Measurements from ENCODE around the gene DPEP1.
"Not testable (repeated sequence)": the region's sequence is repeated elsewhere in the genome, so short reads cannot be mapped to it uniquely, and the experiment has no call there.

Gene DPEP1

GRCh38 chr16:89613231-89613953 is at the start of gene DPEP1:
TSS of gene DPEP1 (plus strand) at chr16:89613642. CDS start at chr16:89630411, 16,769 bp downstream.
- H3K4me1 Mint-ChIP-seq = peaks cover 15% of the 10 kb centered on the region
- H3K9me3 Mint-ChIP-seq = peaks cover 8% of the 10 kb centered on the region in 2 donors
- no peaks in the 10 kb centered on the region for H3K27me3 Mint-ChIP-seq
- no peak within 1 kb of the TSS for H3K4me3 Mint-ChIP-seq
- H3K27ac Mint-ChIP-seq = no peak within 1 kb of the TSS
- DNase-seq (no peak), ATAC-seq (peak; percentile 57)

- no peak for ATAC-seq
- peak overlapping the region; percentile 51 to 74 for H3K4me3 Mint-ChIP-seq
- no peaks in the 10 kb centered on the region for H3K27me3 Mint-ChIP-seq
- H3K4me1 Mint-ChIP-seq = peaks cover 55% of the 10 kb centered on the region
- no peaks in the 10 kb centered on the region for H3K9me3 Mint-ChIP-seq
- DNase-seq = no peak
- H3K27ac Mint-ChIP-seq = peak overlapping the region in 1 of 2 donors; percentile 71
These were observed 48.8 kb upstream of the DPEP1 start for GRCh38 chr16:89564476-89565255.

GRCh38 chr16:89565256-89565505 is 48.3 kb upstream of the DPEP1 start:
- H3K27ac Mint-ChIP-seq = peak overlapping the region in 1 of 2 donors; percentile 71
- ATAC-seq = no peak
- H3K9me3 Mint-ChIP-seq = no peaks in the 10 kb centered on the region

GRCh38 chr16:89565506-89566372 is 47.7 kb upstream of the DPEP1 start:
- Mint-ChIP-seq H3K27me3 (peaks cover 7% of the 10 kb centered on the region), H3K4me3 (peak overlapping the region; percentile 51 to 74), H3K27ac (peak overlapping the region in 1 of 2 donors; percentile 88), H3K4me1 (peaks cover 52% of the 10 kb centered on the region), H3K9me3 (no peaks in the 10 kb centered on the region)
- ATAC-seq (peak; percentile 65), DNase-seq (peak; percentile 47 to 58)

More at GRCh38 chr16:89565256-89565505, 48.3 kb upstream of the DPEP1 start:
- peak overlapping the region; percentile 51 to 74 for H3K4me3 Mint-ChIP-seq
- H3K4me1 Mint-ChIP-seq = peaks cover 52% of the 10 kb centered on the region
- no peak for DNase-seq
- H3K27me3 Mint-ChIP-seq = peaks cover 4% of the 10 kb centered on the region

- Mint-ChIP-seq H3K4me3 (no peak overlapping the region), H3K4me1 (peaks cover 47% of the 10 kb centered on the region), H3K27ac (peak overlapping the region in 1 of 2 donors; percentile 64), H3K27me3 (peaks cover 24% of the 10 kb centered on the region), H3K9me3 (no peaks in the 10 kb centered on the region)
- DNase-seq (no peak), ATAC-seq (no peak)
These were observed 45.5 kb upstream of the DPEP1 start for GRCh38 chr16:89567656-89568594.

- H3K4me1 Mint-ChIP-seq = peaks cover 47% of the 10 kb centered on the region
- peaks cover 42% of the 10 kb centered on the region for H3K27me3 Mint-ChIP-seq
- H3K4me3 Mint-ChIP-seq = no peak overlapping the region
- no peaks in the 10 kb centered on the region for H3K9me3 Mint-ChIP-seq
- ATAC-seq = no peak
- no peak for DNase-seq
- no peak overlapping the region for H3K27ac Mint-ChIP-seq
These were observed 43.7 kb upstream of the DPEP1 start for GRCh38 chr16:89569506-89570341.

- ATAC-seq (no peak), DNase-seq (no peak)
- peaks cover 44% of the 10 kb centered on the region for H3K4me1 Mint-ChIP-seq
- H3K4me3 Mint-ChIP-seq = no peak overlapping the region
- H3K27ac Mint-ChIP-seq = peak overlapping the region; percentile 21 to 25
- peaks cover 45% of the 10 kb centered on the region for H3K27me3 Mint-ChIP-seq
- H3K9me3 Mint-ChIP-seq = no peaks in the 10 kb centered on the region
These were observed 43.0 kb upstream of the DPEP1 start for GRCh38 chr16:89570342-89570923.

GRCh38 chr16:89570983-89571598 is 42.4 kb upstream of the DPEP1 start:
- H3K27ac Mint-ChIP-seq, DNase-seq, H3K9me3 Mint-ChIP-seq, H3K4me3 Mint-ChIP-seq, ATAC-seq: not testable (repeated sequence)
- Mint-ChIP-seq H3K4me1 (peaks cover 37% of the 10 kb centered on the region), H3K27me3 (peaks cover 45% of the 10 kb centered on the region)

GRCh38 chr16:89571636-89572035 is 41.8 kb upstream of the DPEP1 start:
- Mint-ChIP-seq H3K4me3 (no peak overlapping the region), H3K9me3 (no peaks in the 10 kb centered on the region), H3K27me3 (peaks cover 45% of the 10 kb centered on the region), H3K27ac (no peak overlapping the region), H3K4me1 (peaks cover 32% of the 10 kb centered on the region)
- no peak for DNase-seq
- no peak for ATAC-seq

GRCh38 chr16:89572073-89572484 is 41.4 kb upstream of the DPEP1 start:
- Mint-ChIP-seq H3K27ac (peak overlapping the region in 1 of 2 donors; percentile 49), H3K27me3 (peaks cover 48% of the 10 kb centered on the region), H3K9me3 (no peaks in the 10 kb centered on the region), H3K4me1 (peaks cover 32% of the 10 kb centered on the region), H3K4me3 (no peak overlapping the region)
- no peak for ATAC-seq
- no peak for DNase-seq

GRCh38 chr16:89572485-89573205 is 40.8 kb upstream of the DPEP1 start:
- Mint-ChIP-seq H3K4me3 (no peak overlapping the region), H3K4me1 (peaks cover 32% of the 10 kb centered on the region), H3K27me3 (peaks cover 54% of the 10 kb centered on the region), H3K9me3 (no peaks in the 10 kb centered on the region), H3K27ac (no peak overlapping the region)
- ATAC-seq = no peak
- no peak for DNase-seq

- peak; percentile 15 for ATAC-seq
- no peak overlapping the region for H3K27ac Mint-ChIP-seq
- peaks cover 54% of the 10 kb centered on the region for H3K27me3 Mint-ChIP-seq
- H3K4me3 Mint-ChIP-seq = peak overlapping the region; percentile 29 to 63
- H3K4me1 Mint-ChIP-seq = peaks cover 32% of the 10 kb centered on the region
- no peaks in the 10 kb centered on the region for H3K9me3 Mint-ChIP-seq
- no peak for DNase-seq
These were observed 39.4 kb upstream of the DPEP1 start for GRCh38 chr16:89573826-89574680.
